NCI-H1417 treated with DMSO at 0.1 percent for 48 hours (cell line): ENCODE data around the gene GRAP2.

Experiments used
- DNase-seq: peaks from one replicate; lab custom pipeline; 2025; lab: John Stamatoyannopoulos, UW

GRAP2 gene

GRCh38 chr22:39925909-39926679 is 25.2 kb downstream of the GRAP2 start:
- no peak for DNase-seq

GRCh38 chr22:39926753-39927152 is 25.9 kb downstream of the GRAP2 start:
- DNase-seq = no peak

DNA sequence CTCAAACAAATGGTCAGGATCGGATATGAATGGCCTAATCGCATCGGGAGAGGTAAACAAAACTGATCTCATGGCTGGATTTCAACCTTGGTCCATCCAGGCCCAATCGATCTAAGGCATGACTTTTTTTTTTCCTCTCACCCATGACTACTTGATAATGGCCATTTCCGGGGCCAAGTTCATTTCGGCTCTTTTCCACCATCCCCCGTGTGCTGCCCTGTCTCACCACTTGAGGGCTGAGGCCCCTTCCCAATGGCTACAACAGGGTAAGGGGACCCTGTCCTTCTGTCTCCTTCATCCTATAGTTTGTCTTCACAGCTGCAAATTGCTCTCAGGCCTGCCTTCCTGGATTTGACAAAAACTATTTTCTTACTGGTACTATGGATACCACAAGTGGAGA is 26.7 kb downstream of the GRAP2 start:
- DNase-seq = no peak

- no peak for DNase-seq
Observed at GRCh38 chr22:39928536-39929520, 27.9 kb downstream of the GRAP2 start.

DNA sequence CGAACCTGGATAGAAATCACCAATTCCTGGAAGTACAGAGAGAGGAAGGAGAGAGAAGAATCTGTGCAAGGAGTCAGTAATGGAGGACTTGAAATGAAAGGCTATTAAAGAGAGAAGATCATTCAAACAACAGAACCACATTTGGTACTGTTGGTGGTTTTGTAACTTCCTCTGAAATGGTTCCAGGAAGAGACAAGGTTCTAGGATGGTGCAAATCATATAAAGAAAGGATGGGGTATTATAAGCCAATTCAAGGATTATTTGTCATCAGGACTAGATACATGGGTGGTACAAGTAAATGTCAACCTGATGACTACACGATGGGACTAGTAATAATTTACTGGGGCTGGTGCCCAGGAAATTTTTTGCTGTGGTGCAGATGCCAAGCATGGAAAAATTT is 30.4 kb downstream of the GRAP2 start:
- no peak for DNase-seq

DNA sequence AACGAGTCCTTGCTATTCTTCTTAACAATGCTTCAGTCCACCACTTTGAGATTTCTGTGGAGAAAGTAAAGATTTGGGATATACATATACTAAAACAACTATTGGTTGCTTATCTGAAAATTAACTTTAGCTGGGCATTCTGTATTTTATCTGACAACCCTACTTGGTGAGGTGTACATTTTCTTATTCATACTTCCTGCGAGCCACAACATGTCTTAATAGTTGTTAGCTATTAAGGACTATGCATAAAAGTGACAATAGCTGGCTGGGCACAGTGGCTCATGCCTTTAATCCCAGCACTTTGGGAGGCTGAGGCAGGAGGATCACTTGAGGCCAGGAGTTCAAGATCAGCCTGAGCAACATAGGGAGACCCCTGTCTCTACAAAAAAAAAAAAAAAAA is 31.3 kb downstream of the GRAP2 start:
- no peak for DNase-seq

- no peak for DNase-seq
Observed at GRCh38 chr22:39932918-39933649, 32.2 kb downstream of the GRAP2 start.

DNA sequence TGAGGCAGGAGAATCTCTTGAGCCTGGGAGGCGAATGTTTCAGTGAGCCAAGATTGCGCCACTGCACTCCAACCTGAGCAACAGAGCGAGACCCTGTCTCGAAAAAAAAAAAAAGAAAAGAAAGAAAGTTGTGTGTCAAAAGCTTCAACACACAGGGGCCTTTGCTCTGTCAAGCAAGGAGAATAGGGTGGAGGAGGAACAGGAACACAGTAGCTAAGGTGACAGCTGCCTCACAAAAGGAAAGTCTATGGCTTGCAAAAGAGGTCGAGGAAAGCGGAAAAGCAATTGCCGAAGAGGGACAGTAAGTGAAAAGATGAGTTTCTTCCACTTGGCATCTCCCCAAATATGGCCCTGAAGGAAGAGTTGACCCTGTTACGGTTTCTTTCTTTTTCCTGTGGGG is 32.9 kb downstream of the GRAP2 start:
- no peak for DNase-seq

DNA sequence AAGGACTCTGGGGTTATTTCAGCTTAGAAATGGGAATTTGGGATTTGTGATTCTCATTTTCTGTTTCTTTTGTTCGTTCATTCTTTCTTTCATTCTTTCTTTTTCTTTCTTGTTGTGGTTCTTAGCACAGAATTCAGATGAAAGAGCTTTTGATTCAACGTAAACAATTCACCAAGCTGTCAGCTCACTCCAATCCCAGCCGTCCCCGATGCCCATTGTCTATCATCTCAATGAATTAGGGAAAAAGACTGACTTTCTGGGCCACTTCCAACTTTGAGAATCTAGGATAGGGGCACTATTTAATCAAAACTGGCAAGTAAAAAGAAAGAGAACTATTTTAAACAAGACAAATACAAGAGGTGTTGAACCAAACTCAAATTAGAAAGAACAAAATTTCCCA is 34.2 kb downstream of the GRAP2 start:
- DNase-seq = no peak

DNA sequence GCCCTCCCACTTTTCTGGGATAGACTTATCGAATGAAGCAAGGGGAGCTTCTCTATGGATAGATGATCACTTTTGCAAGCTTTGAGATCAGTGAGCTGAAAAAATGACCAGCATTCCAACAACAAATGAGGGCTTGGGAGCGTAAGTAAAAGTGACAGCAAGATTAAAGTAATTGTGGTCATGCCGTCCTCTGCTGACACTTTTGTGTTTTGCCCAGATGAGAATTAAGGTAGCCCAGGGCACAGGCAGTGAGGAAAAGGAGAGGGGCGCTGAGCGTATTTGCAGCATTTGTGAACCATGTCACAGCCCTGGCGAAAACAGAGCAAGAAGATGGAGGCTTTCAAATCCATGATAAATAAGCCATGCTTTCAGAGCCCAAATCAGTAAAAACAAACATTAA is 34.7 kb downstream of the GRAP2 start:
- no peak for DNase-seq

DNA sequence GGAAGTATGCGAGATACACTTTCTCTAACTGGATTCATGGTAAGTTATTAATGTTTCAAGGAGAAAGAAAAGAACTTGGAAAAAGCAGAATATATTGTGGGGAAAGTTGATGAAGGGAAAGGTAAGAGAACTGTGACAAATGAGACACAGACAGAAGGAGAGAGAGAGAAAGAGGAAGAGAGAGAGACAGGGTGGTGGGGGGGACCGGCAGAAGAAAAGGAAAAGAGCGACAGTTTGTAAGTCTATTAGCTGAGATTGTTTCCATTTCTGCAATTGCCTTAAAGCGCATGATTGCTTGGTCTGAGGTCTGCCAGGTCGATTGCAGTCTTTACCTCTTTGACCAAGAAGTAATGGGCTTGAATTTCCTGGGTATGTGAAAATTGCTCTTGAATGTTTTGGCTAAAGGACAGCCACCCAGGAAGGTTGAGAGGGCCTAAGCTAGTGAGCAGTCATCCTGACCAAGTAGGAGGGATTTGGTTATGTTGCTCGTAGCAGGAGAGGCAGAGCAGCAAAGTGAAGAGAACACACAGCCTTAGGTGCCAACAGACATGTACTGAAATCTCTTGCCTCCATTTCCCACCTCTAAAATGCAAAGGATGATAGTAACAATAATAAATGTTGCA is 35.8 kb downstream of the GRAP2 start:
- no peak for DNase-seq

DNA sequence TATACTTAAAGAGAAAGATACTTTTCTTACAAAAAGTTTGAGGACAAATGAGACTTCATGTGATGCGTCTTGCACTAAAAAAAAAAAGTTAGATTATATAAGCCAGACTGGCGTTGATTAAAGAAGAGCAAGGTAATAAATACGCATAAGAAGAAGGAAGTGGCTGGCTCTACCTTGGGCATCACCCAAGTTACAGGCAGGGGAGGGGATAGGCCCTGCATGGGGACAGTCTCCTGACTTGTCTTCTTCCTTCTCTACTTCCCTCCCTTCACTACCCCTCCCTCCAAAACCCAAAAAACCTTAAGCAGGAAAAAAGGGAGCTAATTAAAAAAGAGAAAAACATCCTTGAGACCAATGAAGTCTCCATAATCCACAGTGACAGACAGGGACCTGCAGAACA is 37.0 kb downstream of the GRAP2 start:
- DNase-seq = no peak

DNA sequence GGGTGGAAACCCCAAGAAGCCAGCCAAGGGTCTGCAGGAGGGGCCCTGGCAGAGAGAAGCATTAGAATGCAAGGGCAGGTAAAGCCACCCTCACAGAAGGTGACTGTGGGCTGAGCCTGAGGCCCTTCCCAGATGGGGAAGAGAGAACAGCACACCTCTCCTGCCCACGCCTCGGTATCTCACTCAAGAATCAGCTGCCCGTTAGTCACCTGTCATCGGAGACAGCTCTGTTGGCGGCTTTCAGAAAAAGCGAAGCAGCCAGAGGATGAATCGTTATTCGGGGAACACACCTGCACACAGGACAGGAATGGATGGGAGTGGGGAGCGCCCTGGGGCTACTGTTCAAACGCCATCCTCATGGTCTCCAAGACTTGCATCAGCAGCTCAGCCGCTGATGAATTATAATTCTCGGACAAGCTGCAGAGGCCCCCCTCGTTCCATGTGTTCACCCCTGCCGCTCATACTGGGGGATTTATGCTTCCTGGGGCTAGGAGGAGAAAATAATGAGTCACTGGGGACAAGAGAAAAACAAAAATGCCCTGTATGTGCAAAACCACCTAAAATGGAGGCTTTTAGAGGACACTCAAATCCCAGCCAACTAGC is 37.7 kb downstream of the GRAP2 start:
- DNase-seq = no peak

DNA sequence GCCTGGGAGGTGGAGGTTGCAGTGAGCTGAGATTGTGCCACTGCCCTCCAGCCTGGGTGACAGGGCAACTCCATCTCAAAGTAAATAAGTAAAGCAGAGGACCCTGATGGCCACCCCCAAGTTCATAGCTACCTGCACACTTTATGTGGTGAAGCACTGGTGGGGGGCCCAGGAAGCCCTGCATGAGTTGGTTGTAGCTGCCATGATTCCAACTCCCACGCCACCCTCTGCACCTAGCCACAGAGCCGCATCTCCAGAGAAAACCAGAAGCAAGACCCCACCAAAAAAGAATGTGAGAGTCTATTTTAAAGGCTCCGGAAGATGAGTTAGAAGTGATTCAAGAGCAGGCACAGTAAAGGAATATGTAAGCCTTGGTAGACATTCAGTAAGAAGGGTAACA is 38.9 kb downstream of the GRAP2 start:
- DNase-seq = no peak

- DNase-seq = no peak
Observed at GRCh38 chr22:39940757-39941305, 39.9 kb downstream of the GRAP2 start.

DNA sequence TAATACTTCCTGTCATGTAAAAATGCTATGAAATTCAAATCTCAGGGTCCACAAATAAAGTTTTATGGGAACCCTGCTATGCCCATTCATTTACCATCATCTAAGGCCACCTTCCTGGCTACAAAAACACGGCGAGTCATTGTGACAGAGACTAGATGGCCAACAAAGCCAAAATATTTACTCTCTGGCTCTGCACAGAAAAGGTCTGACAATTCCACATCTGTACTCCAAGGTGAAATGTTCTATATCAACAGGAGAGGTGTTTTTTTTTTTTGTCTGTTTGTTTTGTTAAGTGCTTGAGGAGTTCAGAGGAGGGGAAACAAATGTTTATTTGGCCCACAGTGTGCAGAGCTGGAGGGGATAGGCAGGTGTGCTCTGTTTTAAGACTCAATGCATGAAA is 40.7 kb downstream of the GRAP2 start:
- peak; percentile 68 for DNase-seq

DNA sequence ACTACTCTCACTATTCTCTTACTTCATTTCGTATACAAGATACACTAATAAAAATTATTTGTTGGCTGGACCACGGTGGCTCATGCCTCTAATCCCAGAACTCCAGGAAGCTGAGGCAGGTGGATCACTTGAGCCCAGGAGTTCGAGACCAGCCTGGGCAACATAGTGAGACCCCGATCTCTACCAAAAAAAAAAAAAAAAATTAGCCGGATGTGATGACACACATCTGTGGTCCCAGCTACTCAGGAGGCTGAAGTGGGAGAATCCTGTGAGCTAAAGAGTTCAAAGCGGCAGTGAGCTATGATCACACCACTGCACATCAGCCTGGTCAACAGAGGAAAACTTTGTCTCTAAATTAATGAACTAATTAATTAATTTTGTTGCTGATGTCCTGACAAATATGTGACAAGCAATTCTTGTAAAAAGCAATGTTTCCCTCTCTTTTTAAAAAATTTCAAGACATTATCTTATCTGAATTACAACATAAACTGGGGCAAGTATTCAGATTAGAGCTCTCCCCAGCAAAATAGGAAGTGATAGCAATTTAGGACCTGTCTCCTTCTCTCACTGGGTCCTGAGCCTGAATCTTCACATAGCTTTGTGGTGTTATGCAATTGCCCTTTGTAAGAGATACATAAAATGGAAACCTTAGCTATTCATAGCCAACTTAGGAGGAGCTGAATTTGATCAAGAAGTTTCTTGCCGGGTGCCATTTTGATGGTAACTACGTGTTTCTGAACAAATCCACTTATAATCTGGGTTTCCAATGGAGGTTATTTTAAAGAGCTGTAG is 41.8 kb downstream of the GRAP2 start:
- DNase-seq = no peak

- no peak for DNase-seq
Observed at GRCh38 chr22:39943337-39943736, 42.5 kb downstream of the GRAP2 start.

DNA sequence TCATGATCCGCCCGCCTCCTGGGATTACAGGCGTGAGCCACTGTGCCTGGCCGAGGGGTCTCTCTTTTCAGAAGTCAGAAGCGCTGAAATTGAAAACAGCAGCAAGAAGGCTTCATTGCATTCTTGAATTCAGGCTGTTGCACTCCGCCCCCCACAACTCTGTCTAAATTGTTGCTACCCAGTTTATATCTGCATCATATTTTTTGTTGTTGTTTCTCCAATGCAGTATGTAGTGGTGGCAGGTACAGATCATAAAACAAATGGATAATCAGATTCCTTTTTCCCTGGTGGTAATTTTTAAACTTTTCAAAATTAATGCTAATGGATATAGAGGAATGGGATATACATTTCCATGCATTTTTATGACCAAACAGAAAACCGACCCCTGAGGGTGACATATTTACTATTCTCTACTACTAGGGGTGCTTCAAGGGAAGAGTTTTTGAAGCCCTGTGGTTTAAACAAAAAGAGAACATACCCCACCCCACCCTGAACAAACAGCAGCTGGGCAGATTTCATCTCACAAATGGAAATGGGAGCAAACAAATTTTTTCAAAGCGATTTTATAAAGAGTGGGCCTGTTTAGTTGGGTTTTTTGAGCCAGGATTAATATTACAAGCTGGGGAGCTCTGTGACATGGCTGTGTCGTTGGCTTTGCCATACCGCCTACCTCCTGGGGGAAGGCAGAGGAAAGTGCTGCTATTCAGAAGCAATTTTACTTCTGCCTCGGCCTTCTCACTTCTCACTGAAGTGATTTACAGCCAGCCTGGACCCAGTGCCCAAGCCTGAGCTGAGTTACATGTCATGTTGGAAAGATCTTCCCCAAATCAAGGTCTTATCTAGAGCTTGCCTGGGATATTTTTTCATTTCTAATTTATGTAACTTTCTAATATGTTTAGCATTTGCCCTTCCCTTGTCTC is 43.3 kb downstream of the GRAP2 start:
- no peak for DNase-seq
